NB4 (cell line): ENCODE results near the gene SRPRB.

Experiments
- DNase-seq: peaks from one replicate; pipeline ENCODE4 v3.0.0; 2010; ENCODE audit warnings: low read depth
- H3K4me3 ChIP-seq: one replicate; pipeline ENCODE4 v1.5.1; 2011; ENCODE audit warnings: mild to moderate bottlenecking, low read depth, low read length, moderate library complexity
- MYC ChIP-seq: IDR thresholded peaks from 2 replicates; pipeline ENCODE4 v1.6.1; 2011; ENCODE audit warnings: low read depth, low read length
- POLR2A ChIP-seq: IDR thresholded peaks from 2 replicates; pipeline ENCODE4 v1.6.1; 2011; ENCODE audit warnings: mild to moderate bottlenecking; ENCODE audit not compliant: insufficient read length; ENCODE audit errors: extremely low read depth
- TF ChIP-seq, protein P1 (sequence below): IDR thresholded peaks from 2 replicates; pipeline ENCODE4 v1.6.1; 2011; ENCODE audit warnings: low read depth, low read length
- TF ChIP-seq, protein P2 (sequence below): IDR thresholded peaks from one replicate; pipeline ENCODE4 v1.5.1; 2012; ENCODE audit warnings: low read depth, low read length

The SRPRB gene

DNA sequence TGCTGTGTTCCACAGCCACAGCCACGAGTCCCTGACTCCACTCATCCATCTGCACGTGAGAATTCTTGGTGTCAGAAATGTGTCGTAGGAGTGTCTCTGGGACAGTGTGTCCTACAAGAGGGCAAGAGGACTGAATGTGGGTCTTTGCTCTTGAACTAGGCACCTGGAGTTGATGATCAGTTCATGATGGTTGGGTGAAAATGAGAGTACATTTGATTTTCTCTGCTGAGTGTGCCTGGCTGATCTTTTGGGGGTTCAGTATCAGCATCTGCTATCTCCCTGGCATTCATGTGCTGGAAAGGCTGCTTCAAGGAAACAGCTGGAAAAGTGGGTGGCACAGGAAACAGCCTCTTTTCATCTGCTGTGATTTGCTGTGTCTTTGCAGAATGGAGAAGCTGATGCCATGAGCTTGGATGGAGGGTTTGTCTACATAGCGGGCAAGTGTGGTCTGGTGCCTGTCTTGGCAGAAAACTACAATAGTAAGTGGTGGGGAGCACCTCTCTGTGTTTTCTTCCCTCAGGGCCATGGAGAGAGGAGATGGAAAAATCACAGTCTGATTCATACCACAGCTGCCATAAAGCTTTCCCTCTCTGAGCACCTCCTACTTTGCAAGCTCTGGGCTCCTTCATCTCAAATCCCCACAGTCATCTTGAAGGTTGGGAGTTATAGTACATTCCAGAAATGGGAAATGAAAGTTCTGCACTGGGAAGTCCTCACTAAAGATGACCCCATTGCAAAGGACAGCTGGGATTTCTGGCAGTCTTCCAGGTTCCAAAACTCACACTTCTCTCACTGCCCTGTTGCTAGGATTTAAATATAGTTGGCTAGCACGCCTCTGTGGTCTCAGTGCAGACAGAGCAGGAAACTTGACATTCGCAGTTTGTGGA, 41.6 kb upstream of the SRPRB start:
- TF ChIP-seq, protein P1, sequence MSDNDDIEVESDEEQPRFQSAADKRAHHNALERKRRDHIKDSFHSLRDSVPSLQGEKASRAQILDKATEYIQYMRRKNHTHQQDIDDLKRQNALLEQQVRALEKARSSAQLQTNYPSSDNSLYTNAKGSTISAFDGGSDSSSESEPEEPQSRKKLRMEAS, result no peak
- no peak for TF ChIP-seq POLR2A
- TF ChIP-seq MYC, result no peak
- TF ChIP-seq, protein P2, sequence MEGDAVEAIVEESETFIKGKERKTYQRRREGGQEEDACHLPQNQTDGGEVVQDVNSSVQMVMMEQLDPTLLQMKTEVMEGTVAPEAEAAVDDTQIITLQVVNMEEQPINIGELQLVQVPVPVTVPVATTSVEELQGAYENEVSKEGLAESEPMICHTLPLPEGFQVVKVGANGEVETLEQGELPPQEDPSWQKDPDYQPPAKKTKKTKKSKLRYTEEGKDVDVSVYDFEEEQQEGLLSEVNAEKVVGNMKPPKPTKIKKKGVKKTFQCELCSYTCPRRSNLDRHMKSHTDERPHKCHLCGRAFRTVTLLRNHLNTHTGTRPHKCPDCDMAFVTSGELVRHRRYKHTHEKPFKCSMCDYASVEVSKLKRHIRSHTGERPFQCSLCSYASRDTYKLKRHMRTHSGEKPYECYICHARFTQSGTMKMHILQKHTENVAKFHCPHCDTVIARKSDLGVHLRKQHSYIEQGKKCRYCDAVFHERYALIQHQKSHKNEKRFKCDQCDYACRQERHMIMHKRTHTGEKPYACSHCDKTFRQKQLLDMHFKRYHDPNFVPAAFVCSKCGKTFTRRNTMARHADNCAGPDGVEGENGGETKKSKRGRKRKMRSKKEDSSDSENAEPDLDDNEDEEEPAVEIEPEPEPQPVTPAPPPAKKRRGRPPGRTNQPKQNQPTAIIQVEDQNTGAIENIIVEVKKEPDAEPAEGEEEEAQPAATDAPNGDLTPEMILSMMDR, result no peak
- DNase-seq, result no peak

DNA sequence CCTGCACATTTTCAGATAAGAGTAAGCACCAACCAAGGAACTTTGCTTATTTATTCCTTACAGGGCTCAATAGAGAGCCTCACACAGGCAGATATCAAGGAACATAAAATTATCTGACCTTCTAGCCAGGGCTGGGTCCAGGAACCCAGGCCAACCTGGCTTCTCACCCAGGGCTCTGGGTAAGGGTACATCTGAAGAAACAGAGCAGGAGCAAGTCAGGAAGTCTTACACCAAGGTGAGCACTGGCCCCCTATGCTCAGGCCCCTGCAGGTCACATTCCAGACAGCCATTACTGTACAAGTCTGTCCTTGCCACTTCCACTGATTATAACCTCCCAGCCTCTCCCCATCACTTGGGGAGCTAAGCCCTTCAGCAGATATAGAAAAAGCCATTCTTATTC, 40.4 kb upstream of the SRPRB start:
- no peak overlapping the region for H3K4me3 ChIP-seq
- TF ChIP-seq, protein P1, result no peak
- TF ChIP-seq POLR2A (no peak), MYC (no peak)
- TF ChIP-seq, protein P2, result no peak

More for the DNA sequence above, 41.6 kb upstream of the SRPRB start:
- H3K4me3 ChIP-seq, result no peak overlapping the region

DNA sequence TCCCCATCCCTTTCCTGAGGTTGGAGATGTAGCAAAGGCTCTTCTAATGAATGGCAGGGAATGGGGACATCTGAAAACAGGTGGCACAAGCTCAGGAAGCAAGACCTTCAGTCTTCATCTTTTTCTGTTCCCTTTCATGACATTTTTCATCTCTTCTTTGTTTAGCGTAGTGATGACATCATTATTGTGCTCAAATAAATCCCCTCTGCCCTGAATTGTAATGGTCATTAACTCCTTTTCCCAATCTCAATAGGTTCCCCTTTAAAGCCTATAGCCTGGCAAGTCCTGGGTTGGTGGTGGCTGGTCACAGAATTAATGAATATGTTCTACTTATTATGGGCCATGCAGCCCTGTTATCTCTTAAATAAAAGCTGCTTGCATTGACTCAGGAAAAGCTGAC, 38.0 kb upstream of the SRPRB start:
- H3K4me3 ChIP-seq, result no peak overlapping the region
- TF ChIP-seq POLR2A (no peak), MYC (no peak)
- TF ChIP-seq, protein P2, result no peak
- TF ChIP-seq, protein P1, result no peak
- no peak for DNase-seq

More for the DNA sequence above, 40.4 kb upstream of the SRPRB start:
- DNase-seq, result no peak

DNA sequence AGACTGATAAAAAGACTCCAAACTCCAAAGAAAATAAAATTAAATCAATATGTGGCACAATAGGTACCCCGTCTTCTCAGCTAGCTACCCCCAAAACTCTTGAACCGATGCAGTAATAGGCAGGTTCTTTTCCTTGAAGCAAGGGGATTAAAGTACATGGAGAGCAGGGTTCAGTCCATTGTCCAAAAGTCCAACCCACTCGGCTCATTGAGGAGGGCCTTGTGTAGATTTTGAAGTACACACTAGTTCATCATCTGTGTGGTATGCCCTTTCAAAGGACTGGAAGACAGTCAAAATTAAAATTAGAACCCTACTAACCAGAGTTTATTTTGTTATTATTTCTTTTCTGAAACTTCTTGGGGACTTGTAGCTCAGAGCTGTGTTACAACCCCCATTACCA, 36.1 kb upstream of the SRPRB start:
- TF ChIP-seq POLR2A, result no peak
- TF ChIP-seq, protein P1, result no peak
- TF ChIP-seq, protein P2, result no peak
- no peak for TF ChIP-seq MYC
- no peak for DNase-seq
- no peak overlapping the region for H3K4me3 ChIP-seq

DNA sequence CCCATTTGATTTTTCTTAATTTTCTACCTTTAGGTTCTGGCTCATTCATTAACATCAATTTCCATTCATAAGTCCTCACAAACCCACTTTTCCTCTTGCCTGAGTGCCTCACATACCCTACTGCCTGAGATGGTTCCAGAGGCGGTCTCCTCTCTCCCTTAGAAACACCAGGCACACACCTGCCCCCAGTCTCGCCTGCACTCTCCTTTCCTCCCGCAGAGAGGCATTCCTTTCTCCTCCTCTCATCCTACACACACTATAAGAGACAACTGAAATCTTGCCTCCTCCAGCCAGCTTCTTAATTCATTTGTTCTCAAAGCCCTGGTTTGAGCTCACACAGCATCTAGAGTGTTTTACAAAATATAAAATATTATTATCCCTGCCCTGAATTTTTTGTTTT, 31.9 kb upstream of the SRPRB start:
- no peak for DNase-seq
- TF ChIP-seq MYC (no peak), POLR2A (no peak)
- TF ChIP-seq, protein P2, result no peak
- TF ChIP-seq, protein P1, result no peak
- H3K4me3 ChIP-seq, result no peak overlapping the region

DNA sequence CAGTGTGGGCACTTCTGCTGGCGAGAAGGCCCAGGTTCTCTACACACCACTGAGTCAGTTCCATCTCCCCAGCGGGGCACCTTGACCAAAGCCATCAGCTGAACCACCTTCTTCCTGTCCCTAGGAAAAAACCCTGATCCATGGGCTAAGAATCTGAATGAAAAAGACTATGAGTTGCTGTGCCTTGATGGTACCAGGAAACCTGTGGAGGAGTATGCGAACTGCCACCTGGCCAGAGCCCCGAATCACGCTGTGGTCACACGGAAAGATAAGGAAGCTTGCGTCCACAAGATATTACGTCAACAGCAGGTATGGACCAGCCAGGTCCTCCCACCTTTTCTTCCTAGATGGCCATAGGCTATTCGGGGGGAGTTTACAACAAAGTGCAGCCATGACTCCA, 30.3 kb upstream of the SRPRB start:
- DNase-seq, result no peak
- TF ChIP-seq, protein P2, result no peak
- TF ChIP-seq POLR2A (no peak), MYC (no peak)
- TF ChIP-seq, protein P1, result no peak
- no peak overlapping the region for H3K4me3 ChIP-seq
